KMS-11 (cell line): ENCODE data around the gene SOD3.

ENCODE experiments used
- H2AFZ ChIP-seq: fragments of 200-600 bp; sonication (generic); 2 replicates; pipeline ENCODE4 v1.6.1; 2016; ENCODE audit warnings: antibody characterized with exemption, mixed run types, low read depth
- H3K27ac ChIP-seq: fragments of 200-600 bp; sonication (generic); 2 replicates; pipeline ENCODE4 v1.6.1; 2016; ENCODE audit warnings: mild to moderate bottlenecking, mixed run types
- H3K27me3 ChIP-seq: fragments of 200-600 bp; sonication (generic); 2 replicates; pipeline ENCODE4 v1.6.1; 2017; ENCODE audit warnings: mild to moderate bottlenecking, low read depth, mixed run types, moderate library complexity; ENCODE audit not compliant: insufficient read depth
- H3K36me3 ChIP-seq: fragments of 200-600 bp; sonication (generic); 2 replicates; pipeline ENCODE4 v1.6.1; 2017; ENCODE audit warnings: mild to moderate bottlenecking, mixed run types; ENCODE audit not compliant: insufficient read depth
- H3K4me1 ChIP-seq: fragments of 200-600 bp; sonication (generic); 2 replicates; pipeline ENCODE4 v1.6.1; 2016; ENCODE audit warnings: mild to moderate bottlenecking, low read depth, mixed run types; ENCODE audit not compliant: poor library complexity, severe bottlenecking
- H3K4me2 ChIP-seq: fragments of 200-600 bp; sonication (generic); 2 replicates; pipeline ENCODE4 v1.7.0; 2016; ENCODE audit warnings: mild to moderate bottlenecking, mixed run types
- H3K4me3 ChIP-seq: fragments of 200-600 bp; sonication (generic); IDR thresholded peaks from 2 replicates; pipeline ENCODE4 v1.6.1; 2017; ENCODE audit warnings: low read depth, low read length, mixed read lengths; ENCODE audit not compliant: insufficient read depth
- H3K79me2 ChIP-seq: fragments of 200-600 bp; sonication (generic); 2 replicates; pipeline ENCODE4 v1.6.1; 2016; ENCODE audit warnings: low read depth, mixed run types; ENCODE audit not compliant: insufficient read depth
- H3K9ac ChIP-seq: fragments of 200-600 bp; sonication (generic); 2 replicates; pipeline ENCODE4 v1.6.1; 2016; ENCODE audit warnings: mild to moderate bottlenecking, mixed run types
- H4K20me1 ChIP-seq: fragments of 200-600 bp; sonication (generic); 2 replicates; pipeline ENCODE4 v1.6.1; 2016; ENCODE audit warnings: mild to moderate bottlenecking, mixed run types; ENCODE audit not compliant: insufficient read depth
- TF ChIP-seq, protein P1 (sequence below): fragments of 200-600 bp; sonication (generic); conservative IDR thresholded peaks from 2 replicates; pipeline ENCODE4 v1.6.1; 2017; ENCODE audit warnings: low read depth, mild to moderate bottlenecking, antibody characterized with exemption, low read length, moderate library complexity, mixed read lengths

The SOD3 gene

DNA sequence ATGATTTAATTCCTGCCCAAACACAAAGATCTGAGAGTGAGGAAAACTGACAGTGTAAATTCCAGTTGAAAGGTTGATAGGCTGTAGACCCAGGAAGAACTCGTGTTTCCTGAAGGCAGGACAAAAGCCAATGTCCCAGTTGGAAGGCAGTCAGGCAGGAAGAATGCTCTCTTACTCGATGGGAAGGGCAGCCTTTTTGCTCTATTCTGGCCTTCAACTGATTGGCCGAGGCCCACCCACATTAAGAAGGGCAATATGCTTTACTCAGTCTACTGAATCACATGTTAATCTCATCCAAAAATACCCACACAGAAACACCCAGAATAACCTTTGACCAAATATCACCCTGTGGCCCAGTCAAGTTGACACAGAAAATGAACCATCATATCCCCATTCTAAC is 45.3 kb upstream of the SOD3 start:
- no peak overlapping the region for H3K4me3 ChIP-seq
- no peaks in the 10 kb centered on the region for H4K20me1 ChIP-seq
- H3K9ac ChIP-seq, result no peak overlapping the region
- H3K79me2 ChIP-seq, result no peaks in the 10 kb centered on the region
- H3K27me3 ChIP-seq, result no peaks in the 10 kb centered on the region
- H3K4me2 ChIP-seq, result no peak overlapping the region
- H3K4me1 ChIP-seq, result no peaks in the 10 kb centered on the region
- H3K27ac ChIP-seq, result no peak overlapping the region
- no peak overlapping the region for H2AFZ ChIP-seq
- H3K36me3 ChIP-seq, result no peaks in the 10 kb centered on the region
- TF ChIP-seq, protein P1, sequence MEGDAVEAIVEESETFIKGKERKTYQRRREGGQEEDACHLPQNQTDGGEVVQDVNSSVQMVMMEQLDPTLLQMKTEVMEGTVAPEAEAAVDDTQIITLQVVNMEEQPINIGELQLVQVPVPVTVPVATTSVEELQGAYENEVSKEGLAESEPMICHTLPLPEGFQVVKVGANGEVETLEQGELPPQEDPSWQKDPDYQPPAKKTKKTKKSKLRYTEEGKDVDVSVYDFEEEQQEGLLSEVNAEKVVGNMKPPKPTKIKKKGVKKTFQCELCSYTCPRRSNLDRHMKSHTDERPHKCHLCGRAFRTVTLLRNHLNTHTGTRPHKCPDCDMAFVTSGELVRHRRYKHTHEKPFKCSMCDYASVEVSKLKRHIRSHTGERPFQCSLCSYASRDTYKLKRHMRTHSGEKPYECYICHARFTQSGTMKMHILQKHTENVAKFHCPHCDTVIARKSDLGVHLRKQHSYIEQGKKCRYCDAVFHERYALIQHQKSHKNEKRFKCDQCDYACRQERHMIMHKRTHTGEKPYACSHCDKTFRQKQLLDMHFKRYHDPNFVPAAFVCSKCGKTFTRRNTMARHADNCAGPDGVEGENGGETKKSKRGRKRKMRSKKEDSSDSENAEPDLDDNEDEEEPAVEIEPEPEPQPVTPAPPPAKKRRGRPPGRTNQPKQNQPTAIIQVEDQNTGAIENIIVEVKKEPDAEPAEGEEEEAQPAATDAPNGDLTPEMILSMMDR, result no peak

DNA sequence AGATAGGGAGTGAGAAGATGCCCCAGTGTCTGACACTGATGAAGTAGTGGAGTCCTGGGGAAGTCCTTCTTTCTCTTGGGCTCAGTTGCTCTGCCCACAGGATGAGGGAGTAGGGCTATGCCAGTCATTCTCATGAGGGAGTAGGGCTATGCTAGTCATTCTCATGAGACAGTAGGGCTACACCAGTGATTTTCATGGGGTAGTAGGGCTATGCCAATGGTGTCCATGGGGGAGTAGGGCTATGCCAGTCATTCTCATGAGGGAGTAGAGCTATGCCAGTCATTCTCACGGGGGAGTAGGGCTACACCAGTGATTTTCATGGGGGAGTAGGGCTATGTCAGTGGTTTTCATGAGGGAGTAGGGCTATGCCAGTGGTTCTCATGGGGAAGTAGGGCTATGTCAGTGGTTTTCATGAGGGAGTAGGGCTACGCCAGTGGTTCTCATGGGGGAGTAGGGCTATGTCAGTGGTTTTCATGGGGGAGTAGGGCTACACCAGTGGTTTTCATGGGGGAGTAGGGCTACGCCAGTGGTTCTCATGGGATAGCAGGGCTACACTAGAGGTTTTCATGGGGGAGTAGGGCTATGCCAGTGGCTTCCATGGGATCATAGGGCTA is 43.3 kb upstream of the SOD3 start:
- Histone ChIP-seq H2AFZ (no peak overlapping the region), H3K36me3 (no peaks in the 10 kb centered on the region), H3K27ac (no peak overlapping the region), H3K27me3 (no peaks in the 10 kb centered on the region), H3K9ac (no peak overlapping the region), H3K4me3 (no peak overlapping the region), H3K4me2 (no peak overlapping the region), H3K4me1 (no peaks in the 10 kb centered on the region), H3K79me2 (no peaks in the 10 kb centered on the region), H4K20me1 (no peaks in the 10 kb centered on the region)
- TF ChIP-seq, protein P1, result no peak

DNA sequence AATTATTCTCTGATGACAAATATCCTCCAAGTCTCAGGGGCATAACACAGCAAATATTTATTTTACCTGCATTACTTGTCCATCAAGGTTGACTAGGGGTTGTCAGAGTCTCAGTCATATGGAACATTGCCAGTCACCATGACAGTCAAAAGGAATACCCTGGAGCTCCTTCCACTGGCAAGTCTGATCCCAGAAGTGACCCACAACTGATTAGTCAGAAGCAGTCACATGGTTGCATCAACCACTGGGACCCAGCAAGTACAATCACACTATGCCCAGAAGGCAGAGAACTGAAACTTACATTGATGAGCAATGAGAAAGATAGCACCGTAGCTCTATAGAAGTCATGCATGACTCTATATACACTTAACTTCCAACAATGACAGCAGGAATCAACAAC is 41.9 kb upstream of the SOD3 start:
- H3K4me1 ChIP-seq, result no peaks in the 10 kb centered on the region
- H3K4me3 ChIP-seq, result no peak overlapping the region
- H3K79me2 ChIP-seq, result no peaks in the 10 kb centered on the region
- no peak overlapping the region for H3K4me2 ChIP-seq
- no peak overlapping the region for H3K9ac ChIP-seq
- no peaks in the 10 kb centered on the region for H3K27me3 ChIP-seq
- H2AFZ ChIP-seq, result no peak overlapping the region
- H3K36me3 ChIP-seq, result no peaks in the 10 kb centered on the region
- no peaks in the 10 kb centered on the region for H4K20me1 ChIP-seq
- no peak overlapping the region for H3K27ac ChIP-seq
- TF ChIP-seq, protein P1, result no peak

DNA sequence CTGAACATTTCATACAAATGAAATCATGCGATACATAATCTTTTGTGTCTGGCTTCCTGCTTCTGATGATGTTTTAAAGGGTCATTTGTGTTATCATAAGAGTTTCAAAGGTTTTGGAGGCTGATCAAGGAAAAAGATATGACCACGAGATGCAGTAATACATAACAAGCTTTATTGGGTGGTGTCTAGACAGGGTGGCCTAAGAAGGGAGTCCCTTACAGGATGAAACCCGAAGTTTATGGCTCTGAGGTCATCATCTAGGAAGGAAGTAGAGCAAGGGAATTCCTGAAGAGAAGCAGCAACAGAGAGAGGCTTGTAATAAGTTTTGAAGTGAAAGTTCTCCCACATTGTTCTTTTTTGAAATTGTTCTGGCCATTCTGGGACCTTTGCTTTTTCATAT is 40.8 kb upstream of the SOD3 start:
- Histone ChIP-seq H2AFZ (no peak overlapping the region), H3K27me3 (no peaks in the 10 kb centered on the region), H3K36me3 (no peaks in the 10 kb centered on the region), H3K27ac (no peak overlapping the region), H3K4me3 (no peak overlapping the region), H3K4me1 (no peaks in the 10 kb centered on the region), H3K4me2 (no peak overlapping the region), H4K20me1 (no peaks in the 10 kb centered on the region), H3K79me2 (no peaks in the 10 kb centered on the region), H3K9ac (no peak overlapping the region)
- TF ChIP-seq, protein P1, result no peak
